ENCODE data around the gene SORCS2.

The SORCS2 gene

GRCh38 chr4:7662507-7662846 lies 470.1 kb downstream of the SORCS2 start:
- no peak for DNase-seq

GRCh38 chr4:7663075-7663541 lies 470.8 kb downstream of the SORCS2 start:
- peak in 1 of 3 donors; percentile 36 for DNase-seq

GRCh38 chr4:7664106-7664505 lies 471.8 kb downstream of the SORCS2 start:
- DNase-seq: no peak

- no peak for DNase-seq
Observed at GRCh38 chr4:7665321-7665720, 473.0 kb downstream of the SORCS2 start.

GRCh38 chr4:7666011-7666410 lies 473.7 kb downstream of the SORCS2 start:
- DNase-seq: no peak

- no peak for DNase-seq
Observed at GRCh38 chr4:7666744-7667143, 474.4 kb downstream of the SORCS2 start.

GRCh38 chr4:7668271-7668670 lies 475.9 kb downstream of the SORCS2 start:
- DNase-seq: no peak

- DNase-seq: no peak
Observed at GRCh38 chr4:7668826-7669225, 476.5 kb downstream of the SORCS2 start.

GRCh38 chr4:7672601-7673000 lies 480.3 kb downstream of the SORCS2 start:
- no peak for DNase-seq

GRCh38 chr4:7673121-7673520 lies 480.8 kb downstream of the SORCS2 start:
- DNase-seq: peak; percentile 69 to 84 (median 76)

GRCh38 chr4:7674706-7675105 lies 482.4 kb downstream of the SORCS2 start:
- no peak for DNase-seq

- no peak for DNase-seq
Observed at GRCh38 chr4:7675136-7675535, 482.8 kb downstream of the SORCS2 start.

GRCh38 chr4:7675612-7676320 lies 483.4 kb downstream of the SORCS2 start:
- no peak for DNase-seq

GRCh38 chr4:7676398-7676922 lies 484.1 kb downstream of the SORCS2 start:
- DNase-seq: no peak

GRCh38 chr4:7677086-7677485 lies 484.7 kb downstream of the SORCS2 start:
- no peak for DNase-seq

- DNase-seq: no peak
Observed at GRCh38 chr4:7677799-7678301, 485.5 kb downstream of the SORCS2 start.

- no peak for DNase-seq
Observed at GRCh38 chr4:7678318-7678852, 486.0 kb downstream of the SORCS2 start.

GRCh38 chr4:7679406-7680040 lies 487.2 kb downstream of the SORCS2 start:
- no peak for DNase-seq

GRCh38 chr4:7680106-7680505 lies 487.8 kb downstream of the SORCS2 start:
- DNase-seq: no peak

- no peak for DNase-seq
Observed at GRCh38 chr4:7680731-7681130, 488.4 kb downstream of the SORCS2 start.

GRCh38 chr4:7683126-7683703 lies 490.9 kb downstream of the SORCS2 start:
- no peak for DNase-seq

GRCh38 chr4:7684294-7684693 lies 492.0 kb downstream of the SORCS2 start:
- DNase-seq: no peak

GRCh38 chr4:7686070-7686870 lies 493.9 kb downstream of the SORCS2 start:
- DNase-seq: no peak

Measured in suppressor macrophage treated with lipopolysaccharide for 1 hour (primary cell).